CD4-positive, CD25-positive, alpha-beta regulatory T cell (primary cell): ENCODE results near the gene GAMT. TPM values are rescaled to one million over a fixed set of nuclear protein-coding genes. Genes with fewer than 3 reads are reported as not detected.

Experiments used
- ATAC-seq, 2 donors: fragments of 150-1000 bp; cut with Tn5 transposase; one replicate each; pipeline ENCODE4 v1.10.0; 2021; ENCODE audit warnings: low read depth in 2 of 2, moderate number of reproducible peaks in 2 of 2, moderate library complexity in 1 of 2
- DNase-seq, 3 donors: peaks; one replicate each; pipeline versions ENCODE4 v3.0.0 to v3.0.0-alpha.2; 2012 to 2022; ENCODE audit warnings: mixed read lengths in 1 of 3
- H3K27ac ChIP-seq: one replicate; pipeline ENCODE4 v1.7.0; 2013; ENCODE audit warnings: mild to moderate bottlenecking, low read length; ENCODE audit not compliant: insufficient read depth, poor library complexity, severe bottlenecking
- H3K27me3 ChIP-seq: one replicate; pipeline ENCODE4 v1.7.0; 2013; ENCODE audit warnings: low read length; ENCODE audit not compliant: control insufficient read depth, insufficient read depth
- H3K36me3 ChIP-seq: one replicate; pipeline ENCODE4 v1.7.0; 2013; ENCODE audit warnings: mild to moderate bottlenecking, low read length, moderate library complexity; ENCODE audit not compliant: control insufficient read depth, insufficient read depth
- H3K4me1 ChIP-seq: 2 replicates; pipeline ENCODE4 v1.7.0; 2013; ENCODE audit warnings: mild to moderate bottlenecking, low read length; ENCODE audit not compliant: insufficient read depth, control insufficient read depth, poor library complexity, severe bottlenecking
- H3K4me3 ChIP-seq: one replicate; pipeline ENCODE4 v1.7.0; 2013; ENCODE audit warnings: low read depth, mild to moderate bottlenecking, low read length, moderate library complexity
- H3K9me3 ChIP-seq, 2 experiments: 1 replicate in 1 of 2; 2 replicates in 1 of 2; pipeline ENCODE4 v1.7.0; 2013; ENCODE audit warnings: low read length in 2 of 2, mild to moderate bottlenecking in 1 of 2, moderate library complexity in 1 of 2; ENCODE audit not compliant: control insufficient read depth in 2 of 2
- H3K27ac Mint-ChIP-seq, 3 donors: one replicate each; pipeline ENCODE4 v1.8.0; 2020 to 2022; ENCODE audit warnings: mild to moderate bottlenecking in 3 of 3, mixed read lengths in 3 of 3, moderate library complexity in 2 of 3
- H3K27me3 Mint-ChIP-seq: one replicate; pipeline ENCODE4 v1.8.0; 2022; ENCODE audit warnings: mild to moderate bottlenecking, mixed read lengths
- H3K36me3 Mint-ChIP-seq: one replicate; pipeline ENCODE4 v1.8.0; 2020; ENCODE audit warnings: mixed read lengths
- H3K4me1 Mint-ChIP-seq, 4 donors: one replicate each; pipeline ENCODE4 v1.8.0; 2020 to 2022; ENCODE audit warnings: mixed read lengths in 4 of 4, mild to moderate bottlenecking in 1 of 4
- H3K4me3 Mint-ChIP-seq, 4 donors: one replicate each; pipeline ENCODE4 v1.8.0; 2020 to 2022; ENCODE audit warnings: mild to moderate bottlenecking in 4 of 4, mixed read lengths in 4 of 4, moderate library complexity in 3 of 4
- H3K9me3 Mint-ChIP-seq, 7 donors: one replicate each; pipeline ENCODE4 v1.8.0; 2020 to 2022; ENCODE audit warnings: mixed read lengths in 7 of 7, mild to moderate bottlenecking in 3 of 7, moderate library complexity in 2 of 7
- polyA plus RNA-seq, 4 donors: library from polyadenylated mRNA; unstranded; fragments of 300-500 nt; fragmentation: Illumina TruSeq; gene quantifications; one replicate each; pipeline ENCODE4 v1.2.3, GENCODE V29; 2021
- total RNA-seq: library from RNA; stranded (reverse); gene quantifications from one replicate; pipeline ENCODE4 v1.2.3, GENCODE V29; 2022

GAMT gene
- total and polyA plus RNA-seq, 5 donors from 2014 or later: 6.7 to 20.2 (median 12.9) TPM

DNA sequence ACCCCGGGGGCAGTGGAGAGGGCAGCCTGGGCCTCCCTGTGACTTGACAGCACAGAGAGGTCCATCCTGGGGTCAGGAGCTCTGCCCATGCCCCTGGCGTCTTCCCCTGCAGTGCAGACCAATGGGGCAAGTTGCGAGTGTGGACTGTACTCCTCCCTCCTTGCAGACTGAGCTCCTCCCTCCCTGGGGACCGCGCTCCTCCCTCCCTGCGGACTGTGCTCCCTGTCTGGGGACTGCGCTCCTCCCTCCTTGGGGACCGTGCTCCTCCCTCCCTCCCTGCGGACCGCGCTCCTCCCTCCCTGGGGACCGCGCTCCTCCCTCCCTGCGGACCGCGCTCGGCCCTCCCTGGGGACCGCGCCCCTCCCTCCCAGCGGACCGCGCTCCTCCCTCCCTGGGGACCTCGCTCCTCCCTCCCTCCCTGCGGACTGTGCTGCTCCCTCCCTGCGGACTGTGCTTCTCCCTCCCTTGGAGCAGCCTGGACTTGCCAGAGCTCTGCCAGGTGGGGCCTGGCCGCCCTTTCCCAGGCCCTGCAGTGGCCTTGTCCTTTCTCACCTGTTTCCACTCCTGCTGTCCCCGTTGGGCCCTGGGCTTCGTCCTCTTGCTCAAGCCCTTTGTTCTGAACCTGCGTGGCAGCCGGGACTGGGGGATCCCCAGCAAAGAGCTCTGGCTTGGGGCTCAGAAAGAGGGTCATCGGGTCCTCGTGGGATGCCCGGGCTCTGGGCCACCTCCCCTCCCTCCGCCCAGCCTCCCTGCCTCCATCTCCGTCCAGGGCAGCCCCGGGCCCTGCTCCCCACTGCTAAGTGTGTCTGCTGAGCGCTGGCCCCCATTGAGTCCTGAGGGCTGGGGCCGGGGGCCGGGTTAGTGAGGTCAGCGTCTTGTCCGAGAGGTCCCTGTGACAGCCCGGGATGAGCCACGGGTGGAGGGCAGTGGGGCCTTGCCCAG lies 6.8 kb downstream of the GAMT start:
- no peak overlapping the region for H3K27ac Mint-ChIP-seq
- peaks cover 14% of the 10 kb centered on the region for H3K36me3 ChIP-seq
- peaks cover 0 to 3% (median 0%) of the 10 kb centered on the region in 4 donors for H3K4me1 Mint-ChIP-seq
- DNase-seq: no peak
- peaks cover 2% of the 10 kb centered on the region for H3K4me1 ChIP-seq
- no peak overlapping the region for H3K27ac ChIP-seq
- no peaks in the 10 kb centered on the region for H3K27me3 ChIP-seq
- ATAC-seq: no peak
- no peak overlapping the region for H3K4me3 Mint-ChIP-seq
- H3K27me3 Mint-ChIP-seq: no peaks in the 10 kb centered on the region
- no peaks in the 10 kb centered on the region for H3K9me3 ChIP-seq
- no peak overlapping the region for H3K4me3 ChIP-seq
- H3K36me3 Mint-ChIP-seq: peaks cover 8% of the 10 kb centered on the region
- H3K9me3 Mint-ChIP-seq: no peaks in the 10 kb centered on the region

DNA sequence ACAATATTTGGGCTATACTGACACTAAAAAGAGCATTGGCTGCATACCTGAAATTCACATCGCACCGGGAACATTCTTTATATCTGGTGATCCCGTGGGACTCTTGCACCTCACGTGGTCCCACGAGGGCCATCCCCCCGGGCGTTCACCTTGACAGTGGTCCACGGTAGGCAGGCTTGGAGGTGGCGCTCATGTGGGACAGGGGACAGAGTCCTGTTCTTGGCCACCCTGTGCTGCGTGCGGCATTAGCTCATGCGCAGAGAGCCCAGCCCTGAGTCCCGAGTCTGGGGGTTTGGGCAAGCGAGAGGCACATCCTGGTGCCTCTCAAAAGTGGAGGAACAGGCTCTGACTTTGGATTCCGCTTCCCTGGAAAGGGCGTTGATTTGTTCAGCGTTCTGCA lies 7.5 kb downstream of the GAMT start:
- H3K9me3 ChIP-seq: no peaks in the 10 kb centered on the region
- H3K9me3 Mint-ChIP-seq: no peaks in the 10 kb centered on the region
- H3K27me3 ChIP-seq: no peaks in the 10 kb centered on the region
- peaks cover 14% of the 10 kb centered on the region for H3K36me3 Mint-ChIP-seq
- H3K27ac Mint-ChIP-seq: no peak overlapping the region
- peaks cover 2% of the 10 kb centered on the region for H3K4me1 ChIP-seq
- ATAC-seq: no peak
- no peak overlapping the region for H3K4me3 Mint-ChIP-seq
- H3K27me3 Mint-ChIP-seq: no peaks in the 10 kb centered on the region
- no peak for DNase-seq
- H3K36me3 ChIP-seq: peaks cover 20% of the 10 kb centered on the region
- H3K4me1 Mint-ChIP-seq: peaks cover 0 to 5% (median 1%) of the 10 kb centered on the region in 4 donors
- no peak overlapping the region for H3K4me3 ChIP-seq
- H3K27ac ChIP-seq: no peak overlapping the region

DNA sequence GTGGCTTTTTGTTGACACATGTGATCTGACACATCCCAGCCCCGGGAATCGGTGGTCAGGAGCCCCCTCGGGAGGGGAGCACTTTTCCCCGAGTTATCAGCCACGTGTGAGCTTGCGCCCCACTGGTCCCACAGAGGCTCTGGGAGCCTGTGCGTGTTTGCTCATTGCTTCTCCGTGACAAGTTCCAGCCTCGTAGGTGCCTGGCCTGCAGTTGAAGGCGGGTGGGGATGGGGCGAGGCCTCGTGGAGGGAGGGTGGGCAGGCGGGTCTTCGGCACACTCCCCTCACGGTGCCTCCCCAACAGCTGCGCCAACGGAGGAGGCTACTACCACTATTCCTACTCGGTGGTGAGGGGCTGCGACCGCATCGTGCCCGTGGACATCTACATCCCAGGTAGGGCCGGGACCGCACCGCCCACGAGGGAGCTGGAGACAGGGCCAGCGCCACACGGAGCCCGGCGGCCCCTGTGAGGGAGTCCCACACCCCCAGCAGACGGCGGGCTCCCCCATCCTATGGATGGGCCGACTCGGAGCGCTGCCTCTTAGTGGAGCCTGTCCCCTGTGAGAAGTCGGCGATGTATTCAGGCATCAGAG lies 8.3 kb downstream of the GAMT start:
- Mint-ChIP-seq H3K4me3 (no peak overlapping the region), H3K9me3 (no peaks in the 10 kb centered on the region), H3K4me1 (peaks cover 0 to 6% (median 1%) of the 10 kb centered on the region in 4 donors), H3K27me3 (no peaks in the 10 kb centered on the region), H3K27ac (peak overlapping the region in 1 of 3 donors; percentile 63), H3K36me3 (peaks cover 15% of the 10 kb centered on the region)
- no peak for DNase-seq
- no peaks in the 10 kb centered on the region for H3K9me3 ChIP-seq
- H3K36me3 ChIP-seq: peaks cover 22% of the 10 kb centered on the region
- peaks cover 2% of the 10 kb centered on the region for H3K4me1 ChIP-seq
- H3K27me3 ChIP-seq: no peaks in the 10 kb centered on the region
- no peak for ATAC-seq
- no peak overlapping the region for H3K4me3 ChIP-seq
- no peak overlapping the region for H3K27ac ChIP-seq

DNA sequence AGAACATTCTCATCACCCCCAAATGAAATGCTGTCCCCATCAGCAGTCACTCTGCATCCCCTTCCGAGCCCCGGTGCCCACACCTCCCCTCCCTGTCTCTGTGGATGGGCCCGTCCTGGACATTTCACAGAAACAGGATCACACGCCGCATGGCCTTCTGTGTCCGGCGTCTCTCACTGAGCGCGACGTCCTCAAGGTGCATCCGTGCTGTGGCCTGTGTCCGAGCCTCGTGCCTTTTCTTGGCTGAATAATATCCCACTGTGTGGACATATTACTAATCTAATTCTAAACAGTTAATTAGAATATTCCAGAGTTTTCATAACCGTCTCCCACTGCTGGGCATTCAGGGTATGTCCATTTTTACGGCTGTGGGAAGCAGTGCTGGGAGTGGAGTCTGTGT lies 8.9 kb downstream of the GAMT start:
- Histone ChIP-seq H3K9me3 (no peaks in the 10 kb centered on the region), H3K27me3 (no peaks in the 10 kb centered on the region), H3K4me3 (no peak overlapping the region), H3K4me1 (peaks cover 2% of the 10 kb centered on the region), H3K27ac (no peak overlapping the region), H3K36me3 (peaks cover 22% of the 10 kb centered on the region)
- DNase-seq (no peak), ATAC-seq (no peak)
- H3K4me3 Mint-ChIP-seq: no peak overlapping the region
- H3K27me3 Mint-ChIP-seq: no peaks in the 10 kb centered on the region
- peaks cover 0 to 6% (median 1%) of the 10 kb centered on the region in 4 donors for H3K4me1 Mint-ChIP-seq
- no peaks in the 10 kb centered on the region for H3K9me3 Mint-ChIP-seq
- peaks cover 15% of the 10 kb centered on the region for H3K36me3 Mint-ChIP-seq
- H3K27ac Mint-ChIP-seq: no peak overlapping the region

DNA sequence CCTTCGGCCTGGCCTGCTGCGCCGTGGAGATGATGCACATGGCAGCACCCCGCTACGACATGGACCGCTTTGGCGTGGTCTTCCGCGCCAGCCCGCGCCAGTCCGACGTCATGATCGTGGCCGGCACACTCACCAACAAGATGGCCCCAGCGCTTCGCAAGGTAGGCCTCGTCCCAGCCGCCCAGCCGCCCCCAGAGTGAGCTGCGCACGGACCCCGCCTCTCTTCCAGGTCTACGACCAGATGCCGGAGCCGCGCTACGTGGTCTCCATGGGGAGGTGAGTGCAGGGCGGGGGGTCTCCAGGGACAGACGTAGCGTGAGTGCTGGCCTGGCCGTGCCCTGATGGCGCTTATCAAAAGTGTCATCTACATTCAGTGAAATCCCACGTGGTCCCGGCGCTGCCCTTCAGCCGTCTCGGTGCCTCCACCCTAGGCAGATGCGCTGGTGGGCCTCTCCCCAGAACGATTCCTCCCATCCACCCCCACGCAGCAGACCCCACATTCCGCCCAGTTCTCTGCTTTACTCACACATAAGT lies 10.4 kb downstream of the GAMT start:
- H3K4me3 ChIP-seq: no peak overlapping the region
- Mint-ChIP-seq H3K36me3 (peaks cover 15% of the 10 kb centered on the region), H3K27me3 (no peaks in the 10 kb centered on the region), H3K4me3 (no peak overlapping the region), H3K27ac (no peak overlapping the region), H3K9me3 (no peaks in the 10 kb centered on the region), H3K4me1 (peaks cover 0 to 7% (median 2%) of the 10 kb centered on the region in 4 donors)
- no peak overlapping the region for H3K27ac ChIP-seq
- ATAC-seq: no peak
- DNase-seq: no peak
- H3K4me1 ChIP-seq: no peaks in the 10 kb centered on the region
- H3K9me3 ChIP-seq: no peaks in the 10 kb centered on the region
- no peaks in the 10 kb centered on the region for H3K27me3 ChIP-seq
- H3K36me3 ChIP-seq: peaks cover 25% of the 10 kb centered on the region

DNA sequence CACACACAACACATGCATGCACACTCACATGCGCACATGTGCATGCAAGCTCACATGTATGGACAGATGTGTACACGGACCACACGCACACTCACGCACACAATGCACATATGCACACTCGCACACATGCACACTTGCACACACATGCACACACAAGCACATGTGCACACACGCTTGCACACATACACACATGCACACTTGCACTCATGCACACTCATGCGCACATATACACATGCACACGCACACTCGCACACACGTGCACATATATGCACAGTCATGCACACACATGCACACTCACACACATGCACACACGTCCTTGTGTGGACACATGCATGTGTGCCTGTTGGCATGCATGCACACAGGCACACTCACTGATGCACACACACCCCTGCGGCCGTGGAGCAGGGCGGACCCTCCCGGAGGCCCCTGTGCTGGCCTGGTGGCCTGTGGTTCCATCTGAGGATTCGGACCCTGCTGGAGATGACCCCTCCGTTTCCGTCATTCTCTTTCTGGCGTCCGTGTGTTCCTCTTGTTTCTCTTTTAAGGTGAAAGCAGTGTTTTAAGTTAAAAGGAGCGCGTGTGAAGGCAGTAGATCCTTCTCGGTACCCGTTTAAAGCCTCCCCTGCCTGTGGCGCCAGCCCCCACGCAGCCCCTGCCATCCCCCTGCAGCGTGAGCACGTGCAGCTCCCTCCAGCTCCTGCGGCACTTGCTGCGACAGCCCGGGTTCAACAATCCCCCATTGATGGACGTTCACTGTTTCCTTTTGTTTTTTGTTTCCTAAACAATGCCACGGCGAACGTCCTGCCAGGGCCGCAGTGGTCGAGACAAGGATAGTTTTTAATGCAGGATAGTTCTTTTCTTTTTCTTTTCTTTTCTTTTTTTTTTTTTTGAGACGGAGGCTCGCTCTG lies 12.1 kb downstream of the GAMT start:
- H3K4me3 ChIP-seq: no peak overlapping the region
- Mint-ChIP-seq H3K9me3 (no peaks in the 10 kb centered on the region), H3K36me3 (peaks cover 15% of the 10 kb centered on the region), H3K27ac (no peak overlapping the region), H3K4me3 (peak overlapping the region in 2 of 4 donors; percentile 38 to 72), H3K27me3 (no peaks in the 10 kb centered on the region), H3K4me1 (peaks cover 4 to 16% (median 8%) of the 10 kb centered on the region in 4 donors)
- H3K36me3 ChIP-seq: peaks cover 27% of the 10 kb centered on the region
- H3K27ac ChIP-seq: no peak overlapping the region
- no peaks in the 10 kb centered on the region for H3K9me3 ChIP-seq
- H3K27me3 ChIP-seq: no peaks in the 10 kb centered on the region
- ATAC-seq (no peak), DNase-seq (no peak)
- H3K4me1 ChIP-seq: peaks cover 8% of the 10 kb centered on the region

DNA sequence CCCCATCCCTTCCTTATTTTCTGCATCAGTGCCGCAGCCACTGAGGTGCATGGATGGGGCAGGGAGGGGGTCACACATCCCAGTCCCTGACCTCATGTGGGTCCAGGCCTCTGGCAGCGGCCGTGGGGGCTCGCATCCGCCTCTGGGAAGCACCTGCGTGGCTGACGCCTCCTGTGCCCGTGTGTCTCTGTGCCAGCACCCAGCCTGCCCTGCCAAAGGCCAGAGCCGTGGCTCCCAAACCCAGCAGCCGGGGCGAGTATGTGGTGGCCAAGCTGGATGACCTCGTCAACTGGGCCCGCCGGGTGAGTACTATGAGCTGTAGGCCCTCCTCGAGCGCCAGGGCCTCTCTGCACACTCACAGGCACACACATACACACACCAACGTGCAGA lies 12.7 kb downstream of the GAMT start:
- Histone ChIP-seq H3K36me3 (peaks cover 27% of the 10 kb centered on the region), H3K4me1 (peaks cover 11% of the 10 kb centered on the region), H3K27me3 (no peaks in the 10 kb centered on the region), H3K27ac (no peak overlapping the region), H3K4me3 (no peak overlapping the region), H3K9me3 (no peaks in the 10 kb centered on the region)
- H3K27me3 Mint-ChIP-seq: peaks cover 2% of the 10 kb centered on the region
- peaks cover 7 to 19% (median 9%) of the 10 kb centered on the region in 4 donors for H3K4me1 Mint-ChIP-seq
- H3K9me3 Mint-ChIP-seq: peaks cover 0 to under 1% (median 0%) of the 10 kb centered on the region in 7 donors
- peak overlapping the region in 1 of 4 donors; percentile 72 for H3K4me3 Mint-ChIP-seq
- no peak overlapping the region for H3K27ac Mint-ChIP-seq
- ATAC-seq (no peak), DNase-seq (no peak)
- peaks cover 15% of the 10 kb centered on the region for H3K36me3 Mint-ChIP-seq
